Germinal center (tissue), 1 donor: ENCODE measurements around the gene PYGO2.
"Not testable (repeated sequence)": the region's sequence is repeated elsewhere in the genome, so short reads cannot be mapped to it uniquely, and the experiment has no call there.

Experiments used
- DNase-seq: peaks from one replicate; pipeline ENCODE4 v3.0.0; 2012; ENCODE audit warnings: mixed read lengths, low spot score

Gene PYGO2

GRCh38 chr1:155000411-155000725 is 38.8 kb upstream of the PYGO2 start:
- no peak for DNase-seq

- no peak for DNase-seq
Observed at GRCh38 chr1:154999571-155000410, 38.2 kb upstream of the PYGO2 start.

DNA sequence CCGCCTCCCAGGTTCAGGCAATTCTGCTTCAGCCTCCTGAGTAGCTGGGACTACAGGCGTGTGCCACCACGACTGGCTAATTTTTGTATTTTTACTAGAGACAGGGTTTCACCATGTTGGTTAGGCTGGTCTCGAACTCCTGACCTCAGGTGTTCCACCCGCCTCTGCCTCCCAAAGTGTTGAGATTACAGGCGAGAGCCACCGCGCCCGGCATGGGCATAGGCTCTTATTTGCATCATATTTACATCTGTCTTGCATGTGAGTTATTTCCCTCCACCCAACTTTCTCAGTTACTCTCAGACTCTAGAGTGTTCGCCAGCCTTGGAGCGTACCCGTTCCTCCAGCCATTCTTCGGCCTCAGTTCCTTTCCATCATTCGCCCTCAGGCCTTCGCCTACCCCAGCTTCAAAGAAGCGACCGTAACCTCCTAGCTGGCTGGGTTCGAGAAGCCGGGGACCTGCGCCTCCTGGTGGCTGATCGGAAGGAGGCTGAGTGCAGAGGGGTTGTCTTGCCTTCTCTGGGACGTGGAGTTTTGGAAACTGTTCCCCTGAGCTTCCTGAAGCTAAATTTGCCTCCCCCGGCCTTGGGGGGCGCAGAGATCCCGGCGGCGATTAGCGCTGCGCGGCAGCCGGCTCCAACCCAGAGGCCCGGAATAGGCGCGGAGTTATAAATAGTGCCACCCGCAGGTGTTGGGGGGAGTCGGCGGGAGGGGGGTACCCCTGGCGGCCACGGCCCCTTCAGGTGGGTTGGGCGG is 37.4 kb upstream of the PYGO2 start:
- peak; percentile 80 for DNase-seq

DNA sequence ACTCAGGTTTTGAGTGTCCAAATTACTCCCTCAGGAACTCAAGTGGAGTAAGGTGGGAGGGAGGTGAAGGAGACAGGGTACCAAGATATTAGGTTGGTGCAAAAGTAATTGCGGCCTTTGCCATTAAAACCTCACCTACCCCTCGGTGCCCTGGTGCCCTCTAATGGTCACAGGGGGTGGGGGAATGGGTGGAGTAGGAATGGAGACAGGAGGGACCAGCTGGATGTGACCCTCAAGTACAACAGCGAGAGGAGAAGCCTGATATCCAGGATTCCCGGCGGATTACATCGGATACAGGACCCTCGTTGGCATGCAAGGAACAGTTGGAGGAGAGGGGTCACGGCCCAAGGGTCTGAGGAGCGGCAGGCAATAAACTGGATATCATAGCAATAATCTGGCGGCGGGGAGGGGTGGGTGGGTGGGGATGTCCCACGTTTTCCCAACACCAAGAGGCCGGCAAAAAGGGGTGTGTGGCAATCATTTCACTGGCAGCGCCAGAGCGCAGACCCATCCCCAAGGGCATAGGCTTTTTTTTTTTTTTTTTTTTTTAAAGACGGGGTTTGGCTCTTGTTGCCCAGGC is 36.7 kb upstream of the PYGO2 start:
- no peak for DNase-seq

- no peak for DNase-seq
Observed at GRCh38 chr1:154996966-154997701, 35.6 kb upstream of the PYGO2 start.

DNA sequence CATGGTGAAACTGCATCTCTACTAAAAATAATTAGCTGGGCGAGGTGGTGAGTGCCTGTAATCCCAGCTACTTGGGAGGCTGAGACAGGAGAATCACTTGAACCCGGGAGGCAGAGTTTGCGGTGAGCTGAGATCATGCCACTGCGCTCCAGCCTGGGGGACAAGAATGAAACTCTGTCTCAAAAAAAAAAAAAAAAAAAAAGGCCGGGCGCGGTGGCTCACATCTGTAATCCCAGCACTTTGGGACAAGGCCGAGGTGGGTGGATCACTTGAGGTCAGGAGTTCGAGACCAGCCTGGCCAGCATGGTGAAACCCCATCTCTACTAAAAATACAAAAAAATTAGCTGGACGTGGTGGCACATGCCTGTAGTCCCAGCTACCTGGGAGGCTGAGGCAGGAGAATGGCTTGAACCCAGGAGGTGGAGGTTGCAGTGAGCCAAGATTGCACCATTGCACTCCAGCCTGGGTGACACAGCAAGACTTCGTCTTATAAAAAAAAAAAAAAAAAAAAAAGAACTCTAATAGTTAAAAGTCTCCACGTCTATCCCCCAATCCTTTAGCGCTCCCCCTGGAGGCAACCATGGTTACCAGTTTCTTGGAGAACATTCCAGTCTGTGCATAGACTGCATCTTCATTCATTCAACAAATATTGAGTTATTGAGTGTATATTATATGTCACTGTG is 33.9 kb upstream of the PYGO2 start:
- DNase-seq, result not testable (repeated sequence)

GRCh38 chr1:154994591-154994990 is 33.0 kb upstream of the PYGO2 start:
- no peak for DNase-seq

GRCh38 chr1:154994269-154994587 is 32.6 kb upstream of the PYGO2 start:
- DNase-seq, result no peak

DNA sequence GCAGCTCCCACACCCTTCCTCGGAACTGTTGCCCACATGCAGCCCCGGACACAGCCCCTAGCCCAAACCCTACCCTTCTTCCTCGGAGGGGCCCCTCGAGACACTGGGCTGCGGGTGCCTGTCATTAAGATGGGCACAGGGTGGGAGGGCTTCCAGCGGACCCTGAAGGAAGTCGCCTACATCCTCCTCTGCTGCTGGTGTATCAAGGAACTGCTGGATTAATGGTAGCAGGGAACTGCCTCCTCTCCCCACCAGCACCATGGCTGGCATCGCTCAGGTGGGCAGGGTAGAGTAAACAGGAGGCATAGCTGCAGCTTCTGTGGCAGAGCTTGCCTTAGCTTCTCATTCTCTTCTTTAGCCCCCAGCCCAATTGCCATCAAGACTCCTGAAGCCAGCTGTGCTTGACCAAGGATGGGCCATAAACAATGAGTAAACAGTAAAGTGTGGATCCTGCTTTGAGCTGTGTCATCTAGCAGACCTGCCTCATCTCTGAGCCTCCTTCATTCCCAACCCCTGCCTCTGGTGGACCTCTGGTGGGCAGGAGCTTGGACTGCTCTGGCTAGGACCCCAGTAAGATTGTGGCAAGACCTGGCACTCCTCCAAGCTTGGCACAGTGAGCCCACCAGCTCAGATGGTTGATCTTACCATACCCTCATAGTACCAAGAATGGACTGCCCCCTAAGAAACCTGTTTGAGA is 32.1 kb upstream of the PYGO2 start, which contains the start of gene LENEP:
LENEP (plus strand) TSS at position 15 of the 697 bp plus-strand sequence; CDS start at position 37, 22 bp downstream.
- no peak for DNase-seq

DNA sequence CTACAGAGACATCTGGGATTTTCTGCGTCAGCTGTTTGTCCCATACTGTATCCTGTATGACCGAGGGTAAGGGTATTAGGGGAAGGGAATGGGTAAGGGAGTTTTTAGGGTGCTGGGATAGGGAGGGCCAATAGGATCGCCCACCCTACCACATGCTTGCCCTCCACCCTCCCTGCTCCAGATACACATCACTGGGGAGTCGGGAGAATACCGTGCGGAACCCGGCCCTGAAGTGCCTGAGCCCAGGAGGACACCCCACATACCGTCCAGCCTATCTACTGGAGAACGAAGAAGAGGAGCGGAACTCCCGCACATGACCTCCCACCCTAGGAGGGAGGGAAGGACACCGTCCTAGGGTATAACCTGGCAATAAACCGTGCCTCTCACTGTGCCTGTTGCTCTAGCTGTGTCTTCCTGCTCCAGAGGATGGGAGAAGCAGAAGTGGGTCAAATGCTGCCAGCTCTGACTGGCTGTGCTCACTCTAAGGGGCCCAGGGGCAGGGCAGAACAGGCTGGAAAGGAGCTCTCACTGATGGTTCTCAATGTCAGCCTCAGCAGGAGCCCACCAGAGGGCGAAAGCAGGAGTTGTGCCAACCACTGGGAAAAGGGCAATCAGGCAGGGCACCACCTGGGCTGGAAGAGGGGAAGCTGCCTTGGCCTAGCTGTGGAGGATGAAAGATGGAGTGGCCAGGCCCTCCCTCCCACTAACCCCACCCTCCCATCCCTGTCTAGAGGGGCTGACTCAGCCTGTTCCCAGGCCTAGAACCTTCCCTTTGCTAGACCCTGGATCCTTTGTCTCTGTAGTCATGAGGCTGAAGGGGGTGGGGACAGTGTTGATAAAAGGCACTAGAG is 31.4 kb upstream of the PYGO2 start:
- DNase-seq, result no peak

GRCh38 chr1:154990276-154990675 is 28.7 kb upstream of the PYGO2 start:
- DNase-seq, result no peak

GRCh38 chr1:154989195-154989860 is 27.7 kb upstream of the PYGO2 start:
- DNase-seq, result no peak

DNA sequence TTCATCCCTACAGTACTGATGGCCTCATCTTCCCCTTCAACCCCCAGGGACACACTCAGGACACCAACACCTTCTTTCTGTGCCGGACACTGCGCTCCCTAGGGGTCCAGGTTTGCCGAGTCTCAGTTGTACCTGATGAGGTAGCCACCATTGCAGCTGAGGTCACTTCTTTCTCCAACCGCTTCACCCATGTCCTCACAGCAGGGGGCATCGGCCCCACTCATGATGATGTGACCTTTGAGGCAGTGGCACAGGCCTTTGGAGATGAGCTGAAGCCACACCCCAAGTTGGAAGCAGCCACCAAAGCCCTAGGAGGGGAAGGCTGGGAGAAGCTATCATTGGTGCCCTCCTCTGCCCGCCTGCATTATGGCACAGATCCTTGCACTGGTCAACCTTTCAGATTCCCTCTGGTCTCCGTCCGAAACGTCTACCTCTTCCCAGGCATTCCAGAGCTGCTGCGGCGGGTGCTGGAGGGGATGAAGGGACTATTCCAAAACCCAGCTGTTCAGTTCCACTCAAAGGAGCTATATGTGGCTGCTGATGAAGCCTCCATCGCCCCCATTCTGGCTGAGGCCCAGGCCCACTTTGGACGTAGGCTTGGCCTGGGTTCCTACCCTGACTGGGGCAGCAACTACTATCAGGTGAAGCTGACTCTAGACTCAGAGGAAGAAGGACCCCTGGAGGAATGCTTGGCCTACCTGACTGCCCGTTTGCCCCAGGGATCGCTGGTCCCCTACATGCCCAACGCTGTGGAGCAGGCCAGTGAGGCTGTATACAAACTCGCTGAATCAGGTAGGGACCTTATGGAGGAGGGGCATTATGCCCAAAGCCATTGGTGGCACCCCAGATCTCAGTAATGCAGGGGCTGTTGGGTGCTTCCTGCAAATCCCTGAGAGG is 26.7 kb upstream of the PYGO2 start:
- DNase-seq, result no peak

GRCh38 chr1:154987326-154987725 is 25.7 kb upstream of the PYGO2 start:
- no peak for DNase-seq

DNA sequence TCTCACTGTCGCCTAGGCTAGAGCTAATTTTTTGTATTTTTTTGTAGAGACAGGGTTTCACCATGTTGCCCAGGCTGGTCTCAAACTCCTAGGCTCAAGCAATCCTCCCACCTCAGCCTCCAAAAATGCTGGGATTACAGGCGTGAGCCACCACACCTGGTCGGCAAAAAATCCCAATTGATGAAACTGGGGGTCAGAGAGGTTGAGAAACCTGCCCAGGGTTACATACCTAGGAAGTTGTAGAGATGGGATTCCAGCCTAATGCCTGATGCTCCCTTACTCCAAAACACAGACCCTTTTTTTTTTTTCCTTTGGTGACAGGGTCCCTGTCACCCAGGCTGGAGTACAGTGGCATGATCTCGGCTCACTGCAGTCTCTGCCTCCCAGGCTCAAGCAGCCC is 25.2 kb upstream of the PYGO2 start:
- DNase-seq, result not testable (repeated sequence)

DNA sequence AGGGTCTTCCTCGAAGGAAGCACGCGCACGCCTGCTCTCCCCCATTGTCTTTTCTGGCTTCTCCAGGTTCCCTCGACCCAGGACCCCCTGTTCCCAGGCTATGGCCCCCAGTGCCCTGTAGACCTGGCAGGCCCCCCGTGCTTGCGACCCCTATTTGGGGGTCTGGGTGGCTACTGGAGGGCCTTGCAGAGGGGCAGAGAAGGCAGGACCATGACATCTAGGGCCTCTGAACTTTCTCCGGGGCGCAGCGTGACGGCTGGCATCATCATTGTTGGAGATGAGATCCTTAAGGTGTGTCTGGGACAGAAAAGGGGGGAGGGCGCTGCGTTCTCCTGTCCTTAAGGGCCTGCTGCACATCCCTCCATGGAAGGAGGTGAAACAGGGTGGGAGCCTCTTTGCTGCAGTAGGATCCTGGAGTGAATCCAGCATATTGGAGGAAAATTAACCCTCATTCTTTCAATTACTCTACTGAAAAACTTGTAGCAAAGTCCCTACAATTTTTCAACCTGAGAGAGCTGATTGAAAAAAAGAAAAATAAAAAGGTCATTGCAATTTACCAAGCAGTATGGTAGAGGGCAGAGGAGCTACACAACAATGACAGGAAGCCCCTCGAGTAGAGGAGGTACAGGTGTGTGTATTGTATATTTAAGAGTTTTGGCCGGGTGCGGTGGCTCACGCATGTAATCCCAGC is 22.3 kb upstream of the PYGO2 start:
- DNase-seq, result no peak

DNA sequence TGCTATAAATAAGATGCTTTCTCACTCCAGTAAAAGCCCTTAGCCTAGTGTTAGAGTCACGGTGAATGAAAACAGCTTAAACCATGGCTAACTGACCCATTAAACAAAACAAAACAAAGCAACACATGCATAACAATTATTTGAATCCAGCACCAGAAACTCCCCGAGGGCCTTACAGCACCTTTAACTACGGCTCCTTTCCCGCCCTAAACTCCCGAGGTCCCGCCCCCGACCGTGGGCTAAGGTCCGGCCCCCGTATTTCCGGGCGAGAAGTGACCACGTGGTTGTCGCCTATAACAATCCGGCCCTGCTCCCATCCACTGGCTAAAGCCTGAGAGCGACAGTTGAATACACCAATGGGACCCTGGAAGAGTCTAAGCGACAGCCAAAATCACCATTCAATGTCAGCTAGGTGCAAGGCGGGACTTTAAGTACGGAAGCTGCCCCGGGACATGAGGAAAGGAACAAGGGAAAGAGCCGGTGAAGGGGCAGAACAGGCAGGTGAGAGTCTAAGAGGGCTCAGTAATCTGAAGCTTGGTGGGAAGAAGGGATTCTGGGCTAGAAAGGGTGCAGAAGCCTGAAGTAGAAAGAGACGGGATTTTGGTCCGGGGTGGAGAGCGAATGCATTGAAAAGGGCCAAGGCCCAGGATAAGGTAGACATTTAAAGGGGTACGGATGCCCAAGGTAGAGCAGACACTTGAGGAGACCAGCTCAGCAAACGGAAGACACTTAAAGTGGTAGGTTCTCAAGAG is 21.5 kb upstream of the PYGO2 start, which contains the start of gene FLAD1:
FLAD1 (plus strand) TSS at position 448 of the 752 bp plus-strand sequence. CDS start 351 bp downstream, outside the sequence.
- DNase-seq, result peak; percentile 99
